ENCODE measurements around the gene MSI2. TPM values are rescaled to one million over a fixed set of nuclear protein-coding genes. Genes with fewer than 3 reads are reported as not detected.

MSI2 gene
- total RNA-seq, 1 donor from 2014 or later, result 60.6 TPM

- no peak for DNase-seq (ENCODE audit: low spot score)
- Mint-ChIP-seq H3K9me3 (ENCODE audit: unreplicated experiment) (no peaks in the 10 kb centered on the region), H3K27me3 (ENCODE audit: unreplicated experiment) (peaks cover 3% of the 10 kb centered on the region), H3K27ac (ENCODE audit: unreplicated experiment) (no peak overlapping the region), H3K36me3 (ENCODE audit: low read depth, unreplicated experiment) (peaks cover 4% of the 10 kb centered on the region), H3K4me3 (ENCODE audit: unreplicated experiment) (no peak overlapping the region), H3K4me1 (ENCODE audit: unreplicated experiment) (peaks cover 35% of the 10 kb centered on the region)
- no peak for TF ChIP-seq CTCF (IDR thresholded peaks at IDR 0.05; ENCODE audit: unreplicated experiment)
These were observed 214.6 kb downstream of the MSI2 start for GRCh38 chr17:57470906-57471305.

GRCh38 chr17:57471868-57472368 is 215.6 kb downstream of the MSI2 start:
- TF ChIP-seq CTCF (IDR thresholded peaks at IDR 0.05; ENCODE audit: unreplicated experiment), result no peak
- peaks cover 4% of the 10 kb centered on the region for H3K36me3 Mint-ChIP-seq (ENCODE audit: low read depth, unreplicated experiment)
- no peak overlapping the region for H3K4me3 Mint-ChIP-seq (ENCODE audit: unreplicated experiment)
- peaks cover 27% of the 10 kb centered on the region for H3K4me1 Mint-ChIP-seq (ENCODE audit: unreplicated experiment)
- no peak for DNase-seq (ENCODE audit: low spot score)
- no peak overlapping the region for H3K27ac Mint-ChIP-seq (ENCODE audit: unreplicated experiment)
- H3K9me3 Mint-ChIP-seq (ENCODE audit: unreplicated experiment), result no peaks in the 10 kb centered on the region
- H3K27me3 Mint-ChIP-seq (ENCODE audit: unreplicated experiment), result peaks cover 3% of the 10 kb centered on the region

- Mint-ChIP-seq H3K4me1 (ENCODE audit: unreplicated experiment) (peaks cover 27% of the 10 kb centered on the region), H3K36me3 (ENCODE audit: low read depth, unreplicated experiment) (peaks cover 5% of the 10 kb centered on the region), H3K27me3 (ENCODE audit: unreplicated experiment) (peaks cover 1% of the 10 kb centered on the region), H3K4me3 (ENCODE audit: unreplicated experiment) (no peak overlapping the region), H3K9me3 (ENCODE audit: unreplicated experiment) (no peaks in the 10 kb centered on the region), H3K27ac (ENCODE audit: unreplicated experiment) (no peak overlapping the region)
- no peak for DNase-seq (ENCODE audit: low spot score)
- no peak for TF ChIP-seq CTCF (IDR thresholded peaks at IDR 0.05; ENCODE audit: unreplicated experiment)
These were observed 219.5 kb downstream of the MSI2 start for GRCh38 chr17:57475796-57476195.

DNA sequence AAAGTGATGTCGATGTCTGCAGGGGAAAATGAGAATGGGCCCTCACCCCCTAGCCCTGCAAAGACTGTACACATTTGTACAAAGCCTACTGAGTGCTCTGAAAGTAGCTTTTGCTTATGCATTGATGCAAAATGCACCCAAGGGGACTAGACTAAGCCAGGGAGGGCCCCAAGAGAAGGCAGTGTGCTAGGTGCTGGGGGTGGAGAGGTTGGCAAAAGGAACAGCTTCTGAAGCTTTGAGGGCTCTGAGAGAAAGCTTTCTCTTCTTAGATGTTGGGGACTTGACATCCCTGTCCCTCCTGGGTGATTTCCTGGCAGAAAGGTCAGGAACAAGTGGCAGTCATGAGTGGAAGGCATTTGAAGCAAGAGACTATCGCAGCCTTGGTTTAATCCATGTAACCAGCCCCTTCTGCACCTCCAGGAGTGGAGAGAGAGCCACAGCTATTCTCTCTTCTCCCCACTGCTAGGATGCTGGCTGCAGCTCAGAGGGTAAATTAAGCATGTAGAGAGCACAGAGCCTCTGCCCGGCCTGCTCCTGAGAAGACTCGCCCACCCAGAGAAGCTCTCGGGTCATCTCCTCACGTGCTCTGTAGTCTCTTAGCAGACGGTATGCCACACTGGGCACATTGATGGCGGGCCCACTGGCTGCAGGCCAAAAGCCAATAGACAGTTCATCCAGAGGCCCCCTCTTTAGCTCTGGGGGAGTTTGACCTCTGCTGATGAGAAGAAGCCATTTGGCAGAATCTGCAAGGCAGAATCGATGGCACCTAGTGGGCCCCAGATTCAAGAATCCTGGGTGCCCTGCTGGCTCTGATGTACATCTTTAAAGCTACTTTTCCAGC is 221.4 kb downstream of the MSI2 start:
- DNase-seq (ENCODE audit: low spot score), result no peak
- Mint-ChIP-seq H3K4me3 (ENCODE audit: unreplicated experiment) (no peak overlapping the region), H3K27ac (ENCODE audit: unreplicated experiment) (no peak overlapping the region), H3K4me1 (ENCODE audit: unreplicated experiment) (peaks cover 27% of the 10 kb centered on the region), H3K9me3 (ENCODE audit: unreplicated experiment) (no peaks in the 10 kb centered on the region), H3K27me3 (ENCODE audit: unreplicated experiment) (peaks cover 1% of the 10 kb centered on the region), H3K36me3 (ENCODE audit: low read depth, unreplicated experiment) (peaks cover 5% of the 10 kb centered on the region)
- no peak for TF ChIP-seq CTCF (IDR thresholded peaks at IDR 0.05; ENCODE audit: unreplicated experiment)

All from endothelial cell (in vitro differentiated cells).